ENCODE measurements around the gene EIF5AL1.
"Not testable (repeated sequence)": the region's sequence is repeated elsewhere in the genome, so short reads cannot be mapped to it uniquely, and the experiment has no call there.

Gene EIF5AL1

GRCh38 chr10:79555354-79556309 lies 43.3 kb downstream of the EIF5AL1 start:
- DNase-seq (ENCODE audit: low read depth in 3 of 3), result no peak

DNA sequence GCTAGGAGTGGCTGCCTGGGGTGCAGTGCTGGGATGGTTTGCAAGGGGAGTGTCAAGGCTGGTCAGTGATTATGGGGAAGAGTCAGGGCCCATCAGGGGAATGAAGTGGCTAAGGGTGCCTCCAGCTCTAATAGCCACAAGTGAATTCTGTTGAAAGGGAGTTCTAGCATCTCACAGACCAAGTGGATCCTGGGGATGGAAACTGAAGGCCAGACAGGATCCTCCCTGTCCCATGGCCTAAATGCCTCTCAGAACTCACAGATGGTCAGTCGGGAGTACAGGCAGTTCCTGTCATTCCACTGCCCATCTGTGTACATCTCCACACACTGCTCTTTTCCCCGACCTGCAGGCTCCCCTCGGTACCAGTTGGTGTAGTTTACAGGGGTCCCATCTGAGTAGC lies 44.6 kb downstream of the EIF5AL1 start:
- not testable (repeated sequence) for DNase-seq (ENCODE audit: low read depth in 3 of 3)

GRCh38 chr10:79559726-79560125 lies 47.4 kb downstream of the EIF5AL1 start:
- no peak for DNase-seq (ENCODE audit: low read depth in 3 of 3)

DNA sequence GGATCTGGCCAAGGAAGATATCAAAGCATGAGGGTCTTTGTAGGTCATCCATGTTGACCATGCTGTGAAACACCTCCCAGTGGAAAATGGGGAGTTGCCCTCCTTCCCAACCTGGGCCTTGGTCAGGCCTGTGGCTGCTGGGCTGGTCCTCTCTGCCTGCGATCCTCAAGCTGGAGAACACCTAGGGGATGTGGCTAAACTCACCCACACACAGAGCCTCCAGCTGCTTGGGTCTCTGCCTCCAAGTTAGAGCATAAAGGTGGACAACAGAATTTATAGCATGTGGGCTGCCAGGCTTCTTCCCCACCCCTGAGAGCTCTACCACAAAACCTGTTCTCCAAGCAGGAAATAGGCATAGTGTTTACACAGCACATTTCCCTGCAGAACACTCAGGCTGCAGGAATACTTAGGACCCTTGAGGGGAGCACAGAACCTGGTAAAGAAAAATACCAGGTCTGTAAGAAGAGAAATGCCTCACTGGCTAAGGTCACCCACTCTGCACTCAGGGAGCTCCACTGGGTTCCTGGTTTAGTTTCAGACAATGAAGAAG lies 47.9 kb downstream of the EIF5AL1 start, which contains the start of gene SFTPA2:
SFTPA2 (minus strand) TSS at position 248 of the 550 bp plus-strand sequence. CDS start 924 bp downstream, outside the sequence.
- DNase-seq (ENCODE audit: low read depth in 3 of 3), result no peak

DNA sequence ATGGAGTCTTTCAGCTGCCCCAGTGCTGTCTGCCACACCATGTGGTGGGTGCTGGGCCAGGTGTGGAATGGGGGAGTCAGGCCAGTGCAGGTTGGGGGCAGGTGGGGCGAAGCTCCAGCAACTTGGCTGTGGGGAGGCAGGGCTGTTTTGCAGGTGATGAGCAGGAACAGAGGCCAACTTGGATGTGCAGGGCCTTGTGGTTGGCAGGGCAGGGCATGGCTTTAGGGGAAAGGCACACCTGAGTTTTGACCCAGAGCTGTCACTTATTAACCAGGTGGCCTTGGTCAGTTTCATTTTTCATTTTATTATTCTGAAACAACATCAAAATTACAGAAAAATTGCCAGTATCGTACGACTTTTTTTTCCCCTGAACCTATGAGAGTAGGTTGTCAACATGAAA lies 48.9 kb downstream of the EIF5AL1 start:
- DNase-seq (ENCODE audit: low read depth in 3 of 3), result no peak

DNA sequence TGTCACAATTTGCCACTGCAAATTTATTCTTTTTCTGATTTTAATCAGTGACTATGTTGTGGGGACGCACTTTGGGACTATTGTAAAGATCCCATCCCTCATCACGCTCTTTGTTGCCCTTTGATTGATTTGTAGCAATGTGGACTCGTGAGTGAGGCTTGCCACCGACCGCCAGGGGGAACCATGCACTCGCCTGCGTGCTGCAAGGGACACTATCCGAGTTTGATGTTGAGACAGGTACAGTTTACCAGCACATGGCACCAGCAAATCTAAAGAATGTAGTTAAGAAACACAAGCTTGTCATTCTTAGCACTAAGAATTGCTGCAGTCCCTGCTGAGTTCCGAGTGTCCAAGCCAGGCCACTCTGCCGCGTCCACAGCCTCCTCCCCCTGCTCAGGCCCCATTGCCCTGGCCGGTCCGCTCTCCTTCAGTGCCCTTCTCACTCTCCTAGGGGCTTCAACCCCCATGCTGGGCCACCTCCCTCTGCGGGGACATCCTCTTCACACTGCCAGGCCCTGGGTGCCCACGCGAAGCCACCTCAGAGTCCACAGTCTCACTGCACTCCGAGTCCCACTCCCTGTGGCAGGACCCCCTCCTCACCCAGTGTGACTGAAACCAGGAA lies 49.9 kb downstream of the EIF5AL1 start:
- peak; percentile 42 to 52 (median 48) for DNase-seq (ENCODE audit: low read depth in 3 of 3)

GRCh38 chr10:79563426-79563825 lies 51.1 kb downstream of the EIF5AL1 start:
- no peak for DNase-seq (ENCODE audit: low read depth in 3 of 3)

All from stimulated activated CD4-positive, alpha-beta T cell treated with anti-CD3 and anti-CD28 coated beads, TNF-alpha, amount 100 ng/mL, for 48 hours (primary cell).